NCI-H1436 treated with DMSO at 0.1 percent for 48 hours (cell line): ENCODE results near the gene PHF21A.

Source experiments
- DNase-seq: peaks from one replicate; lab custom pipeline; 2025; lab: John Stamatoyannopoulos, UW

PHF21A gene

DNA sequence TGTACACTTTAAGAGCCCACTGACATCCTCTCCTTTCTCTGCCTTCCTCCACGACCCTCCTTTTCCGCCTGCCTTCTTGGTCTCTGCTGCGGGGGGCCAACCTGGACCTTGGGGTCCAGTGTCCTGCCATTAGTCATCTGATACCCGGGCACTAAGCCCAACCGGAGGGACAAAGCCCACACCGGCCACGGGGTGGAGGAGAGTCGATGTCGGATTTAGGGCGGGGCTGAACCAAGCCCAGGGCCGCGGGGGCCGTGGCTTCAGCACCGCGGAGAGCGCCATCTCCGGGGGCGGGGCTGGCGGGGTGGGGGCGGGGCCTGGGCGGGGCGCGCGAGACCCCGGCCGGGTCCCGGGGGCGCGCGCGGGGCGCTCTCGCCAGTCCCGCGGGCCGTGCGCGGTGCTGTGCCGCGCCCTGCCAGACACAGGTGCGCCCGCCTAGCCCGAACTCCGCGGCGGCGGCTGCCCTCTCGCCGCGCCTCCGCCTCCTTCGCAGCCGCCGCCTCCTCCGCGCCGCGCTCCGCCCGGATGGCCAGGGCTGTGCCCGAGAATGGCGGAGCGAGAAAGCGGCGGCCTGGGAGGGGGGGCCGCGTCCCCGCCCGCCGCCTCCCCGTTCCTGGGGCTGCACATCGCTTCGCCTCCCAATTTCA lies 235.9 kb downstream of the PHF21A start, which contains the start of gene MAPK8IP1:
Gene MAPK8IP1 (plus strand): TSS at position 378 of the 647 bp plus-strand sequence. CDS start 170 bp downstream, at position 548.
- no peak for DNase-seq

DNA sequence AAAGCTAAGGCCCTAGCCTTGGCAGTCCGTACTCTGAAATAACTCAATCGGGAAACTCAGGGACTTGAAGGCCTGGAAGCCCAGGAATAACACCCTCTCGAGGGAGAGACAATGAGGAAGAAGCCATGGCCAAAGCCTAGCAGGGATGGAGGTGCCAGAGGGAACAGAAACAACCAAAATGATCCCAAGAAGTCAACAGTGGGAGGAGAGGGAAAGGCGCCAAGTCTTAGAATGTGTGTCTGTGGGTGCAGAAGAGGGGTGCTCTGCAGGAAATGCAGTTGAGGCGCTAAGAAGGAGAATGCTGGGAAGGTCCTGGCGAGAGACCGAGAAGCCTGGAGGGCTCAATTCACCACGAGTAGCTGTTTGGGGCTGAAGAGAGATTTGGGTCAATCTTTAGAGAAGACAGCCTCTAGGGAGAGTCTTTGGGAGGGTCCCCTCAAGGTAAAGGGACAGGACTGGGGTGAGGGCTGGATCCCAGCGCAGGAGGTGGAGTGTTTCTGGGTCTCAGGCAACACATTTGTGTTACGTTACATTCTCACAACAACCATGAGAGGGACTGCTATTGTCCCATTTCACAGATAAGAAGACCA lies 236.6 kb downstream of the PHF21A start:
- DNase-seq: no peak
